ENCODE measurements around the gene G3BP1. TPM values are rescaled to one million over a fixed set of nuclear protein-coding genes. Genes with fewer than 3 reads are reported as not detected.

The G3BP1 gene
- total and polyA plus RNA-seq, 8 donors: 7.8 to 94.8 (median 59.1) TPM

DNA sequence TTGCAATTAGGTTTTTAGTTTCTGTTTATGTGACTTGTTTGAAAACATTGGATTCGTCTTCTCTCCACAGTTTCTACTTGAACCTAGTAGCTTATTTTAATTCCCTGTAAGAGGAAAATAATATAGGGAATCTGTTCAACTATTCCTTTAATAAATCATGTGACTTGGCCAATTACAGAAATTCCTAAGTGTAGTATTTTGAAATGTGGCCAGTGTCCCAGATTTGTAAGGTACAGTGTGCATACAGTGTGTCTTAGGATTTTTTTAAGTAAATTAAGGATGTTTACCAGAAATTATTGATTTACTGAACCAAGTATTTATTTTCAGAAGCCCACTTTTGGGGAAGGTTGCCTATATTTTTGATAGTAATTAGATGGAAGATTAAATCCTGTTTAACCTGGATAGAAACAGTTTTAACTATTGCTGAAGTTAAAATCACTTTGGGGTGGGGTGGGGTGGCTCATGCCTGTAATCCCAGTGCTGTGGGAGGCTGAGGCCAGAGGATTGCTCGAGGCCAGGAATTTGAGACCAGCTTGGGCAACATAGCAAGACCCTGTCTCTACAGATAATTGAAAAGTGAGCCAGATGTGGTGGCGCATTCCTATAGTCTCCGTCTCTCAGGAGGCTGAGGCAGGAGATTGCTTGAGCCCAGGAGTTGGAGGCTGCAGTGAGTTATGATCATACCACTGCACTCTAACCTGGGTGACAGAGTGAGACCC lies 36.9 kb downstream of the G3BP1 start:
- FAIRE-seq (no peak), ATAC-seq (no peak), DNase-seq (no peak)
- WGBS, 2 donors: 90 to 92% methylated on average over 4 of the region's 4 CpGs
- H3K27ac ChIP-seq: no peak overlapping the region
- no peaks in the 10 kb centered on the region for H3K4me1 ChIP-seq
- intact Hi-C loops (cut with DNase I): no loop called here
- TF ChIP-seq, protein P1, sequence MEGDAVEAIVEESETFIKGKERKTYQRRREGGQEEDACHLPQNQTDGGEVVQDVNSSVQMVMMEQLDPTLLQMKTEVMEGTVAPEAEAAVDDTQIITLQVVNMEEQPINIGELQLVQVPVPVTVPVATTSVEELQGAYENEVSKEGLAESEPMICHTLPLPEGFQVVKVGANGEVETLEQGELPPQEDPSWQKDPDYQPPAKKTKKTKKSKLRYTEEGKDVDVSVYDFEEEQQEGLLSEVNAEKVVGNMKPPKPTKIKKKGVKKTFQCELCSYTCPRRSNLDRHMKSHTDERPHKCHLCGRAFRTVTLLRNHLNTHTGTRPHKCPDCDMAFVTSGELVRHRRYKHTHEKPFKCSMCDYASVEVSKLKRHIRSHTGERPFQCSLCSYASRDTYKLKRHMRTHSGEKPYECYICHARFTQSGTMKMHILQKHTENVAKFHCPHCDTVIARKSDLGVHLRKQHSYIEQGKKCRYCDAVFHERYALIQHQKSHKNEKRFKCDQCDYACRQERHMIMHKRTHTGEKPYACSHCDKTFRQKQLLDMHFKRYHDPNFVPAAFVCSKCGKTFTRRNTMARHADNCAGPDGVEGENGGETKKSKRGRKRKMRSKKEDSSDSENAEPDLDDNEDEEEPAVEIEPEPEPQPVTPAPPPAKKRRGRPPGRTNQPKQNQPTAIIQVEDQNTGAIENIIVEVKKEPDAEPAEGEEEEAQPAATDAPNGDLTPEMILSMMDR (IDR thresholded peaks at IDR 0.05): no peak
- H3K36me3 ChIP-seq: peaks cover 0 to 19% (median 0%) of the 10 kb centered on the region in 3 donors
- H3K27me3 ChIP-seq: no peaks in the 10 kb centered on the region
- H3K9me3 ChIP-seq: no peaks in the 10 kb centered on the region
- H3K4me3 ChIP-seq: no peak overlapping the region

DNA sequence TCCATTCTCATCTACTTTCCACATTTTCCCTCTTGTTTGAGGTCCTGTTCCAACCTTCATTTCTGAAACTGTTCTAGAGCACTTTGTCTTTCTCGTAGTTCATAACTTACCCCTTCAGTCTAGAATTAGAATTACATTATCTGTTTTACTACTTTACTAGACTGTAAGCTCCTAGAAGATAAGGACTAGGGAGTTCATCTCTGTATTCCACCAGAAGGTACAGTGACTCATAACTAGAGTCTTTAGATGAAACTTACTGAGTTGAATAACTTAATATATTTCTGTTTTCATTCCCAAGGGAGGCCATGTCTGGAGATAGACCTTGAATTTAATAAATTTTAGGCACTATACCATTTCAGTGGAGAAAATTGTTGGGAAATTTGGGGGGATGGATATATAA lies 38.7 kb downstream of the G3BP1 start:
- no peak for ATAC-seq
- TF ChIP-seq, protein P1 (IDR thresholded peaks at IDR 0.05): no peak
- H3K4me3 ChIP-seq: no peak overlapping the region

DNA sequence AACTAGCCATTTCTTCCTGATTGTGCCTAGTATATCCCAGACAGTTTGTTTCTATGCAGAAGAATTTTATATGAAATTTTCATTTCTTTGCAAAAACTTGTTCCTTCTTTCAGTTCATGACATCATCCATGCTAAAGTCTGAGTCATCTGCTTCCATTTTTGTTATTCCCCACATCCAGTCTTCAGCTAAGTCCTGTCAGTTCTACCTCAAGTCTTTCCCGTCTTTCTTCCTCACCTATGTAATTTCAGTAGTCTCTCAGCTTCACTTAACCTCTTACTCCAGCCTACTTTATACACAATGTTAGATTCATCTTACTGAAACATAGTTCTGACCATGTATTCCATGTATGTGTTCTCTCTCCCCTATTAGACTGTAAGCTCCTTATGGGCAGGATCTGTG lies 39.1 kb downstream of the G3BP1 start:
- no peak for DNase-seq
- 98 to 100% methylated on average over 1 of the region's 1 CpG for WGBS, 2 donors
- no peak overlapping the region for H3K4me3 ChIP-seq
- TF ChIP-seq, protein P1 (IDR thresholded peaks at IDR 0.05): no peak
- ATAC-seq: no peak
- FAIRE-seq: no peak
- H3K4me1 ChIP-seq: no peaks in the 10 kb centered on the region
- no peak overlapping the region for H3K27ac ChIP-seq
- no peaks in the 10 kb centered on the region for H3K27me3 ChIP-seq
- H3K36me3 ChIP-seq: no peaks in the 10 kb centered on the region
- no peaks in the 10 kb centered on the region for H3K9me3 ChIP-seq
- intact Hi-C loops (cut with DNase I): no loop called here

More for the DNA sequence above, 38.7 kb downstream of the G3BP1 start:
- intact Hi-C loops (cut with DNase I): no loop called here
- Histone ChIP-seq H3K9me3 (no peaks in the 10 kb centered on the region), H3K27me3 (no peaks in the 10 kb centered on the region), H3K27ac (no peak overlapping the region), H3K36me3 (peaks cover 0 to 1% (median 0%) of the 10 kb centered on the region in 3 donors), H3K4me1 (no peaks in the 10 kb centered on the region)
- 51 to 97% methylated on average over 1 of the region's 1 CpG for WGBS, 2 donors
- no peak for FAIRE-seq
- no peak for DNase-seq

GRCh38 chr5:151811593-151812321 lies 40.0 kb downstream of the G3BP1 start:
- FAIRE-seq (no peak), ATAC-seq (peak in 2 of 4 donors; percentile 39 to 60), DNase-seq (no peak)
- WGBS, 2 donors: 89 to 95% methylated on average over 5 of the region's 5 CpGs
- Histone ChIP-seq H3K4me1 (no peaks in the 10 kb centered on the region), H3K27ac (no peak overlapping the region), H3K9me3 (no peaks in the 10 kb centered on the region), H3K4me3 (no peak overlapping the region), H3K36me3 (no peaks in the 10 kb centered on the region), H3K27me3 (no peaks in the 10 kb centered on the region)
- TF ChIP-seq, protein P1 (IDR thresholded peaks at IDR 0.05): no peak
- intact Hi-C loops (cut with DNase I): no loop called here

Measured in pancreas (tissue), 10 donors.